ENCODE data around the gene CABLES1.

GRCh38 chr18:23146861-23147469 lies 11.7 kb downstream of the CABLES1 start:
- TF ChIP-seq ZNF384 (IDR thresholded peaks at IDR 0.05), result no peak
- no peak for TF ChIP-seq SUZ12 (IDR thresholded peaks at IDR 0.05)
- no peak for TF ChIP-seq SP1 (IDR thresholded peaks at IDR 0.05)
- no peak for TF ChIP-seq FOXK2 (IDR thresholded peaks at IDR 0.05)
- no peak for TF ChIP-seq BHLHE40 (IDR thresholded peaks at IDR 0.05; ENCODE audit: borderline replicate concordance)
- no peak for TF ChIP-seq TARDBP (IDR thresholded peaks at IDR 0.05)
- TF ChIP-seq FOXA1 (IDR thresholded peaks at IDR 0.05), result no peak
- no peak for TF ChIP-seq L3MBTL2 (conservative IDR thresholded peaks at IDR 0.05)
- TF ChIP-seq FOXM1 (IDR thresholded peaks at IDR 0.05; ENCODE audit: borderline replicate concordance), result no peak
